GM12872 (cell line): ENCODE results near the gene TEAD4.

Source experiments
- TF ChIP-seq, protein P1 (sequence below): IDR thresholded peaks from 3 replicates; pipeline ENCODE4 v1.5.1; 2011; ENCODE audit warnings: low read depth, mild to moderate bottlenecking, low read length, moderate library complexity; ENCODE audit not compliant: insufficient read depth

Gene TEAD4

DNA sequence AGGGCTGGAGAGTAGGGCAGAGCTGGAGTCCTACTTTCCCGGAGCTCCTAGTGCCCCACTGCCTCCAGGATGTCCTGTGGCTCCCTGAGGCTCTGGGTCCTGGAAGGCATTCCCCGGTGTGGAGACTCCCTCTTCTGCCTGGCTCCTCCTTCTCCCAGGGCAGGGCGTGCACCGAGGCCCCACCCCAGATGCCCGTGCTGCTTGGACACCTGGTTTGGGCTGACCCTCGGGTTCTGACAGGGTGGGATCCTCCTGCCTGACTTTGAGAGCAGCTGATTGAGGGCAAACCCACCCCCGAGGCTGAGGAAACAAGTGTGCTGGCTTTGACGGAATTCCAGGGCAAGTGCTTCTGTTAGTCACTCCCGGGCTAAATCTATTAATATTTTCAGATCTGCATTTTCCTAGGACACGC lies 15.4 kb downstream of the TEAD4 start:
- TF ChIP-seq, protein P1, sequence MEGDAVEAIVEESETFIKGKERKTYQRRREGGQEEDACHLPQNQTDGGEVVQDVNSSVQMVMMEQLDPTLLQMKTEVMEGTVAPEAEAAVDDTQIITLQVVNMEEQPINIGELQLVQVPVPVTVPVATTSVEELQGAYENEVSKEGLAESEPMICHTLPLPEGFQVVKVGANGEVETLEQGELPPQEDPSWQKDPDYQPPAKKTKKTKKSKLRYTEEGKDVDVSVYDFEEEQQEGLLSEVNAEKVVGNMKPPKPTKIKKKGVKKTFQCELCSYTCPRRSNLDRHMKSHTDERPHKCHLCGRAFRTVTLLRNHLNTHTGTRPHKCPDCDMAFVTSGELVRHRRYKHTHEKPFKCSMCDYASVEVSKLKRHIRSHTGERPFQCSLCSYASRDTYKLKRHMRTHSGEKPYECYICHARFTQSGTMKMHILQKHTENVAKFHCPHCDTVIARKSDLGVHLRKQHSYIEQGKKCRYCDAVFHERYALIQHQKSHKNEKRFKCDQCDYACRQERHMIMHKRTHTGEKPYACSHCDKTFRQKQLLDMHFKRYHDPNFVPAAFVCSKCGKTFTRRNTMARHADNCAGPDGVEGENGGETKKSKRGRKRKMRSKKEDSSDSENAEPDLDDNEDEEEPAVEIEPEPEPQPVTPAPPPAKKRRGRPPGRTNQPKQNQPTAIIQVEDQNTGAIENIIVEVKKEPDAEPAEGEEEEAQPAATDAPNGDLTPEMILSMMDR: no peak

DNA sequence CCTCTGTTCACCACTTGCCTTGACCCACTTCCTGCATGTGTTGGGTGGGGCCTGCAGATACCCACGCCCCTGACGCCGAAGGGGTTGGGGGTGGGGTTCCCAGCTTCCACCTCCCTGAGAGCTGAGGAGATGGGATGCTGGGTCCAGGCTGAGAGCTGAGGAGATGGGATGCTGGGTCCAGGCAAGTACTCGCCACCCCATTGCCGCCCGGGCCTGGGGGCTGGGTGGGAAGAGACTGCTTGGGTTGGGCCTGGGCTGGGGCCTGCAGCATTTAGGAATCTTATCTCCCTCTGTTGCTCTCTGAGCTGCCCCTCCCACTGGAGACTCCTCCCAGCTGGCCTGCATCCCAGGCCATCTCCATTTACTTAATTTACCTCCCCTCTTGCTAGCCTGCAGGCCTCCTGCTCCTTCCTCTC lies 17.4 kb downstream of the TEAD4 start:
- TF ChIP-seq, protein P1: no peak

DNA sequence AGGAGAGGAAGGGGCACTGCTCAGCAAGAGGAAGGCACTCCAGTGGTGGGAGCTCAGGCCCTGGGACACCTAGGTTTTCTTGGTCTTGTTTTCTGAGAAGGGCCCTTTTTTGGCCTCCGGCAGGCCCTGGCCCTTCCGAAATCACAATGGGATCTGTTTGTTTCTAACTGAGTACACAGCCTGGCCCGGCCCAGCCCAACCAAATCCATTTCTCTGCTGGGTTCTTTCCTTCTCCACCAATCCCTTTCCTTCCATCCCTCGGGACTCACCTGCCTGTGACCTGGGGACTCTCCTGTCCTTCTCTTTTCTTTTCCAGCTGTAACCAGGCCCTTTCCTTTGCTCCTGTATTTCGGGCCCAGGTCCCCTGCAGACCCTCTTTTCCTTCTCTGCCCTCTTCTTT lies 18.6 kb downstream of the TEAD4 start:
- TF ChIP-seq, protein P1: no peak

DNA sequence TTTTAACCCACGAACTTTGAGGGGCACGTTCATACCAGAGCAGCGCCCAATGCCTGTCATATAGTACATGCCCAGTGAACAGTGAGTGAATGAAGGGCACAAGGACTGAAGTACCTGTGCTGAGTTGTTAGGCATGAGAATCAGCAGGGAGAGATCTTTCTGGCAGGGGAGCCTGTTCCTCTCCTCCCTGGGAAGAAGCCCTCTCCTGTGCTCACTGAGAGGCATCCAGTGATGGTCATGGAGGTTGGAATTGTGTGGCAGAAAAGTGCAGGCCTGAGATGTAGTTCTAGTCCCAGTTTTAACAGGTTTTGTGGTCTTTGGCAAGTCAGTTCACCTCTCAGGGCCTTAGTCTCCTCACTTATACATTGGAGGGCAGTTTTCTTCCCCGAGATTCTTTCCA lies 20.6 kb downstream of the TEAD4 start:
- TF ChIP-seq, protein P1: no peak

DNA sequence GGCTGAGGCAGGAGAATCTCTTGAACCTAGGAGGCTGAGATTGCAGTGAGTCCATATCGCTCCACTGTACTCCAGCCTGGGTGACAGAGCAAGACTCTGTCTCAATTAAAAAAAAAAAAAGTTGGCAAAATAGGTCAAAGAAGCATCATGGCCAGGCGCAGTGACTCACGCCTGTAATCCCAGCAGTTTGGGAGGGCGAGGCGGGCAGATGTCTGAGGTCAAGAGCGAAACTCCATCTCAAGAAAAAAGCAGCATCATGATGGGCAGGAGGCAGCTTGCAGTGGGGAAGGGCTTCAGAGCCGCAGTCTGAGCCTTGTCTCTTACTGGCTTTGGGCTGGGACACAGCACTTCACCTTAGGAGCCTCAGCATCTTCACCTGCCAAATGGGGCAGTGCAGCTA lies 21.4 kb downstream of the TEAD4 start:
- TF ChIP-seq, protein P1: no peak

DNA sequence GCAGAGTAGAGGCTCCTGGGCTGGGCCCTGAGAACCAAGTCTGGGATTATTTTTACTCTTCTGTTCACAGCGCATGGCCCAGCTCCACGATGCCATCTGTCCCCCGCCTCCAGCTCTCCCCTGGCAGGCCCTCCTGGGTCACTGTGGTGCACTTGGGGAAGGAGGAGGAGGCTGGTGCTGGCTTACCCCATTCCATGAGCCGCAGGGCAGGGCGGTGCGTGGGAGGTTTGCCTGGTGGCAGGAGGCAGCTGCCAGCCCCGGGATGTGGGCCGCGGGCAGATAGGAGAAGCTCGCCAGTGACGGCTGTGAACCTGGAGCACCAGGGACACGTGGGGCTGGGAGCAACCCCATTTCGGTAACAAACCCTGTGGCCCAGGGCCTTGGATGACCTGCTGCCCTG lies 23.2 kb downstream of the TEAD4 start:
- TF ChIP-seq, protein P1: no peak

DNA sequence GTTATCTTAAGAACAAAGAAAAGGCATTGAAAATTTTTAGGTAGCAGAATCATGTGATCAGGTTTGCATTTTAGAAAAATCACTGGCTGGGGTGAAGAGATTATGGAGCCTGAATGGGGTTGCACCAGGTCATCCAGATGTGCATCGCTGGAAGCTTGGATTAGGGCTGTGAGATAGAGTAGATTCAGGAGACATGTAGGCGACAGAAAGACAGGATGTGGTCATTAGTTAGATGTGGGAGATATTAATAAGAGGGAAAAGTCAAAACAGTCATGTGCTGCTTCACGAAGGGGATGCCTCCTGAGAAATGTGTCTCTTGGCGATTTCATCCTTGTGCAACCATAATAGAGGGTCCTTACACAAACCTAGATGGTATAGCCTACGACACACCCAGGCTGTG lies 25.1 kb downstream of the TEAD4 start:
- TF ChIP-seq, protein P1: no peak

DNA sequence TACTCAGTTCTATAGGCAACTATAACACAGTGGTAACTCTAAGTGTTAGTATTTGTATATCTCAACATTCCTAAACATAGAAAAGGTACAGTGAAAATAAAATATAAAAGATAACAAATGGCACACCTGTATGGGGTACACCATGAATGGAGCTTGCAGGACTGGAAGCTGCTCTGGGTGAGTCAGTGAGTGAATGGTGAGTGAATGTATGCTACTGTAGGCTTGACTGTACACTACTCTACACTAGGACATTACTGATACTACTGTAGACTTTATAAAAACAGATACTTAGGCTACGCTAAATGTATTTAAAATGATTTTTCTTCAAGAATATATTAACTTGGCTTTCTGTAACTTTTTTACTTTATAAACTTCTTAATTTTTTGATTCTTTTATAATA lies 25.5 kb downstream of the TEAD4 start:
- TF ChIP-seq, protein P1: no peak
